ENCODE data around the gene IDH3A.

IDH3A gene

GRCh38 chr15:78204351-78205309 is 55.5 kb downstream of the IDH3A start:
- no peak for DNase-seq

GRCh38 chr15:78205337-78205736 is 56.2 kb downstream of the IDH3A start:
- no peak for DNase-seq

GRCh38 chr15:78205856-78206255 is 56.7 kb downstream of the IDH3A start:
- no peak for DNase-seq

- peak; percentile 82 for DNase-seq
These were observed 57.4 kb downstream of the IDH3A start for GRCh38 chr15:78206326-78207109.

GRCh38 chr15:78207110-78207458 is 57.9 kb downstream of the IDH3A start:
- DNase-seq: no peak

GRCh38 chr15:78207641-78208340 is 58.6 kb downstream of the IDH3A start:
- no peak for DNase-seq

GRCh38 chr15:78208341-78208844 is 59.2 kb downstream of the IDH3A start:
- DNase-seq: no peak

- no peak for DNase-seq
These were observed 59.9 kb downstream of the IDH3A start for GRCh38 chr15:78208887-78209645.

- no peak for DNase-seq
These were observed 60.6 kb downstream of the IDH3A start for GRCh38 chr15:78209646-78210348.

- no peak for DNase-seq
These were observed 61.2 kb downstream of the IDH3A start for GRCh38 chr15:78210349-78210717.

- DNase-seq: no peak
These were observed 62.2 kb downstream of the IDH3A start for GRCh38 chr15:78211189-78211921.

- no peak for DNase-seq
These were observed 62.8 kb downstream of the IDH3A start for GRCh38 chr15:78212008-78212407.

- peak; percentile 91 for DNase-seq
These were observed 63.6 kb downstream of the IDH3A start for GRCh38 chr15:78212546-78213424.

GRCh38 chr15:78213425-78213750 is 64.2 kb downstream of the IDH3A start:
- DNase-seq: no peak

GRCh38 chr15:78213956-78214355 is 64.8 kb downstream of the IDH3A start:
- DNase-seq: no peak

- peak; percentile 37 for DNase-seq
These were observed 67.3 kb downstream of the IDH3A start for GRCh38 chr15:78216276-78217104.

- no peak for DNase-seq
These were observed 71.6 kb downstream of the IDH3A start for GRCh38 chr15:78220713-78221112.
